NCI-H2081 (cell line): ENCODE data around the gene TIGIT.
A peak's percentile ranks its signal among the peaks of the same experiment; 100 is the strongest.

Experiments used
- DNase-seq, 2 experiments: peaks; one replicate each; lab custom pipeline; 2025; lab: John Stamatoyannopoulos, UW

Gene TIGIT

GRCh38 chr3:114310695-114311094 is 16.9 kb downstream of the TIGIT start:
- no peak for DNase-seq

- no peak for DNase-seq
These were observed 19.6 kb downstream of the TIGIT start for GRCh38 chr3:114313426-114313825.

GRCh38 chr3:114314282-114314681 is 20.5 kb downstream of the TIGIT start:
- no peak for DNase-seq

- DNase-seq = no peak
These were observed 24.5 kb downstream of the TIGIT start for GRCh38 chr3:114318295-114318694.

GRCh38 chr3:114319453-114319852 is 25.6 kb downstream of the TIGIT start:
- DNase-seq = peak; percentile 23 to 53

- no peak for DNase-seq
These were observed 26.4 kb downstream of the TIGIT start for GRCh38 chr3:114320246-114320645.

GRCh38 chr3:114323546-114324254 is 29.9 kb downstream of the TIGIT start:
- no peak for DNase-seq

- DNase-seq = no peak
These were observed 33.8 kb downstream of the TIGIT start for GRCh38 chr3:114327665-114328064.

- DNase-seq = no peak
These were observed 34.5 kb downstream of the TIGIT start for GRCh38 chr3:114328345-114328744.

GRCh38 chr3:114329823-114330222 is 36.0 kb downstream of the TIGIT start:
- DNase-seq = no peak

GRCh38 chr3:114331007-114331406 is 37.2 kb downstream of the TIGIT start:
- DNase-seq = no peak

GRCh38 chr3:114331710-114332109 is 37.9 kb downstream of the TIGIT start:
- DNase-seq = no peak

GRCh38 chr3:114332342-114333179 is 38.7 kb downstream of the TIGIT start:
- DNase-seq = no peak

GRCh38 chr3:114333180-114333922 is 39.5 kb downstream of the TIGIT start:
- DNase-seq = no peak

GRCh38 chr3:114333923-114334240 is 40.1 kb downstream of the TIGIT start:
- no peak for DNase-seq

- no peak for DNase-seq
These were observed 42.4 kb downstream of the TIGIT start for GRCh38 chr3:114336122-114336697.

GRCh38 chr3:114336857-114337256 is 43.0 kb downstream of the TIGIT start:
- no peak for DNase-seq

- DNase-seq = no peak
These were observed 45.0 kb downstream of the TIGIT start for GRCh38 chr3:114338651-114339357.

GRCh38 chr3:114344492-114344891 is 50.7 kb downstream of the TIGIT start:
- DNase-seq = no peak

- DNase-seq = no peak
These were observed 56.4 kb downstream of the TIGIT start for GRCh38 chr3:114350271-114350670.

- DNase-seq = no peak
These were observed 56.9 kb downstream of the TIGIT start for GRCh38 chr3:114350690-114351089.
